ENCODE measurements around the gene VWC2.
"Not testable (repeated sequence)": the region's sequence is repeated elsewhere in the genome, so short reads cannot be mapped to it uniquely, and the experiment has no call there.

Gene VWC2

DNA sequence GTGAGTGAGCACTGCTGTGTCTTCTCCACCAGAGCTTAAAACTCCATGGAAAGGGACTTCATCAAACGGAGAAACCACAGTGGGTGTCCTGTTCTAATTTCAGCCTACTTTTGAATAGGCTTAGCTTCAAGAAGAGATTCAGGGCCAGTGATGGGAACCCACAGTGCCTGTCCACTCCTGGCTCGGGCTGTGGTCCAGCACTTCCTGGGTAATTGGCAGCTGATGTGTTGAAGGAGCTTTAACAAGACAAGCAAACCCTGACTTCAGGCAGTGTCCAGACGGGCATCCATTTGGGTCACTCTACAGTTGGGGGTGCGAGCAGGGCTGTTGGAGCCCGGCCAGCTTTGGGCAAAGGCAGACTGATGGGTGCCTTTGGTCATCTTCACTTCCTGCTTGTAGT lies 14.5 kb downstream of the VWC2 start:
- no peak for DNase-seq

DNA sequence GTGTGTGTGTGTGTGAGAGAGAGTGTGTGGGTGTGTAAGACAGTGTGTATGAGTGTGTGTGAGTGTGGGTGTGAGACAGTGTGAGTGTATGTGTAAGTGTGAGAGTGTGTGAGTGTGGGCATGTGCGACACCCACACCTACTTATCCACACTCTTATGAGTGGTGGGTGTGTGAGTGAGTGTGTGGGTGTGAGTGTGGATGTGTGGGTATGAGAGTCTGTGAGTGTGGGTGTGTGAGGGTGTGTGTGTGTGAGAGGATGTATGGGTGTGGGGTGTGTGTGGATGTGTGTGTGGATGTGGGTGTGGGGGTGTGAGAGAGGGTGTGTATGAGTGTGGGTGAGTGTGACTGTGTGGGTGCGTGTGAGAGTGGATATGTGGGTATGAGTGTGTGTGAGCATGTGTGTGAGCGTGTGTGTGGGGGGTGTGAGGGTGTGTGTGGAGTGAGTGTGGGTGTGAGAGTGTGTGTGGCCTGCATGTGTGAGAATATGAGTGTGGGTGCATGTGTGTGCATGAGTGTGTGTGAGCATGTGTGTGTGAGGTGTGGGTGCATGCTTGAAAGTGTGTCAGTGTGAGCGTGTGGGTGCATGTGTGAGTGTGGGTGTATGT lies 15.1 kb downstream of the VWC2 start:
- DNase-seq = no peak

DNA sequence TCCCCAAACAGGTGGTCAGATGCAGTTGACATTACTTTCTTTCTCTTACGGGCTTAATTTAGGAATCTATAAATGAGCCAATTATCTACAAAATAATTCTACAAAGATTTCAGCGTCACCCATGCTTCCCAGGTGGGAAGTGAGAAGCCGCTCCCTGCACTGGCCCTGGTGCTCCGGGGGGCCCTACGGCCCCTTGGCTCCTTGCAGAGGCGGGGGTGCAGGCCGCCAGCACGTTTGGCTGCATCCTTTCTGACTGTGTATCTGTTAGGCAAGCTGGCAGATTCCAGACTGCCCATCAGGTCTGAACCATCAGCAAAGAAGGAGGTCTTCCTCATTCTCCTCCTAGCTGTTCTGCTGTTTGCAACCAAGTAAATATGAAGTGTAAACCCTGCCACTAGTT lies 16.3 kb downstream of the VWC2 start:
- peak; percentile 37 for DNase-seq

DNA sequence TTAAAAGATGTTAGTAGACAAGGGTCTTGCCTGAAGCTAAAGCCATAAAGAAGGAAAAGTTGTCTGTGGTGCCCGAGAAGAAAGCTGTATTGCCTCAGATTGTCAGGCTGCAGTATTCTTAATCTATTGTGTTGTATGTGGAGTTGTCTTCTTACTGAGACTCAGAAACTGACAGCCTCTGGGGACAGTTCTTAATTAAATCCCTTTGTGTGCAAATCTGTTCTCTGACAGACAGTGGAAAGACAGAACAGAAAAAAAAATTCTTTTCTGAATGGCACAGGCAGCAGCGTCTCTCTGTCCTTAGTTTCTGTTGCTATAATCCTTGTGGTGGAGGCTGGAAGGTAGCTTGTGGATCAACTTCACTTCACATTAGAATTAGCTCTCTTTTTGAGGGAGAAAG lies 16.8 kb downstream of the VWC2 start:
- peak; percentile 39 for DNase-seq

DNA sequence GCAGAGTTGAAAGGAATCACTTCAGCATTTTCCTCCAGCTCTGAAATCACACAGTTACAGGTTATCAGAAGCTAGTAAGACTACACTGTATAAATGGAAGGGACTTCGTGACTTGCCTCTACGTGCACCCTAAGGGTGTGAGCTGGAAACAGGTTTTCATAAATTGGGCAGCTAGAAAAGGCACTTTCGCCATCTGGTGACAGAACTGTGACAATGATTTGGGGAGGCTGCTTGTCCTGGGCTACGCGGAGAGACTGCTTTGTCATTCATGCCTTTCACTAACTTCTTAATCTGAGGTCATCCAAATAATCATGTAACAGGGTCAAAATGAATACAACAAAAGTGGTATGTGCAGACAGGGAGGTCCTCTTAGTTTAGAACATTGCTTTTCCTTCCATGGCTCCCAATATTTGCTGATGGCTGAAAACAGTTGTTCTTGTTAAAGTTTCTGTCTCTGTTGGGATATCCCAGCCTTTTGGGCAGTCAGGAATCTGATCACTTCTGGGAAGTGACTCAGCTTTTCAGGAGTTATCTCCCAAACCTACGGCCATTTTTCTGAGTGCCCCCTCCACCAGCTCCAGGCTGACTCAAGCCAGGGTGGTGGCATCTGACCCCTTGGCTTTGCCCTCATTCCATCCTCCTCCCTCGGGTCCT lies 17.8 kb downstream of the VWC2 start:
- DNase-seq = peak; percentile 66

DNA sequence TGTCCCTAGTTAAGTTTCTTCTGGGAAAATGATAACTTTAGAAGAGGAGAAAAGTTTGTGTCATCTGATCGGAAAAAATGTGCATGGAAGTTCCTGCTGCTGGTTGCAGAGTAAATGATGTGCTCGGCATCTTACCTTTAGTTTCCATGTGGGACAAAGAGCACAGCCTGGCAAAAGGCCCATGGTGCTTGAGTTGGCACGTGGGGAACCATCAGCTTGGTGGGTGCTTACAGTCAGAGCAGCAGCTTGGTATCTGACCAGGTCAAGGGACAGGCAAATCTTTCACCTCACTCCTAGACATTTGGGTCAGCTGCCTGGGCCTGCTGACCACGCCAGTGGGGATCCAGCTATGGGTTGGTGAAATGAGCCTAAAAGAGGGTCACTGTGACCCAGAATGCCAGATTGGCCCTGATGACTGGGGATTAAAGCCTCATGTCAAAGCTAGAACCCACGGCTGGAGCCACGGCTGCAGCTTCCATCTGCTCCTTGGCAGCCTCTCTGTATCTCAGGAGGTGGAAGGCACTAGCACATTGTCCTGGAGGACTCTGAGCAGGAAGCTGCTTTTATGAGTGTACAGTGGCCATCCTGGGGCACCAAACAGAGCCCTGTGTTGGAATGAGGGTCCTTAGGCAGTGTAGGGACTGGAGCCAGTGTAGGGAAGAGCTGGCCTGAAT lies 24.7 kb downstream of the VWC2 start:
- no peak for DNase-seq

DNA sequence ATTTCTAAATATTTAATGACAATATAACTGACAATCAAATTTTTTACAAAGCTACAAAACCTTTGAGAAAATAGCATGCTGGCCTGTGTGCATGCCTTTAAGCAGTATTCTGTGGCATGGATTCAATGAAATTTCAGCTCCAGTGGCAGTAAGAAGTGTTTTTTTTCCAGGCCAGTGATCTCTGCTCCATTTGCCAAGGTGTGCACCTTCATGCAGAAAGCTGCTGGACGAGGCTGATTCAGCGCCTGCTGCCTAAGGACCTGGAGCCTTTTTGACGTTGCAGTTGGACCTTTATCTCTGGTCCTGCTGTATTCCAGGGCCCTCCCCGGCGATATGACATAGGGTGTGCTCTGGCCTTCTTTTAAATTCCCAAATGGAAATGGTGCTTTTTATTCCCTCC lies 26.6 kb downstream of the VWC2 start:
- no peak for DNase-seq

DNA sequence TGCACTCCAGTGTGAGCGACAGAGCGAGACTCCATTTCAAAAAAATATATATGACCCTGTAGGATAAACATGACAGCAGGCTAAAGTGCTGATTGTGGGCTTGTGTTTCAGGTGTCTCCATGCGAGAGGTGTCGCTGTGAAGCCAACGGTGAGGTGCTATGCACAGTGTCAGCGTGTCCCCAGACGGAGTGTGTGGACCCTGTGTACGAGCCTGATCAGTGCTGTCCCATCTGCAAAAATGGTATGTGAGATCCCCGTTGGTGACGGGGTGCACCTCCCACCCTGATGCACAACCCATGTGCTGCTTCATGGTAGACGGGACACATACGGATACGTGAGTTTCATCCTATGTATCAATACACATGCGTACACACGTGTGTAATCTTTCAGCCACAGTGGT lies 29.2 kb downstream of the VWC2 start:
- no peak for DNase-seq

DNA sequence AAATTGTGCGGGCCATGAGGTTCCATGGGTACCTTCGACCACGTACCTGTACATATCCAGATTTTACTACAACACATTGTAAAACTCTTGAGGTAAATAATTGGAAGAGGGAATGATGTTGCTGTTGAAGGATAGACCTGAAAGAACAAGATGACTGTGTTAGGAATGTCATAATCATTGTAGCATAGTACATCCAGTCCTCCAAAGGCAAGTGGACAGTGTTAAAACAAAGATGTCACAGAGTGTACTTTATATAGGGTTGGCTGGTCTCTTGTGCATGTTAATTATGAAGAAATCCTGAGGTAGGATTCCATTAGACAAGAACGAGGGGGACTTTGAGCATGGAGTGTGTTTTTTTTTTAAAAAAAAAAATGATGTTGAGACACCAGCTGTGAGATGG lies 30.4 kb downstream of the VWC2 start:
- no peak for DNase-seq

DNA sequence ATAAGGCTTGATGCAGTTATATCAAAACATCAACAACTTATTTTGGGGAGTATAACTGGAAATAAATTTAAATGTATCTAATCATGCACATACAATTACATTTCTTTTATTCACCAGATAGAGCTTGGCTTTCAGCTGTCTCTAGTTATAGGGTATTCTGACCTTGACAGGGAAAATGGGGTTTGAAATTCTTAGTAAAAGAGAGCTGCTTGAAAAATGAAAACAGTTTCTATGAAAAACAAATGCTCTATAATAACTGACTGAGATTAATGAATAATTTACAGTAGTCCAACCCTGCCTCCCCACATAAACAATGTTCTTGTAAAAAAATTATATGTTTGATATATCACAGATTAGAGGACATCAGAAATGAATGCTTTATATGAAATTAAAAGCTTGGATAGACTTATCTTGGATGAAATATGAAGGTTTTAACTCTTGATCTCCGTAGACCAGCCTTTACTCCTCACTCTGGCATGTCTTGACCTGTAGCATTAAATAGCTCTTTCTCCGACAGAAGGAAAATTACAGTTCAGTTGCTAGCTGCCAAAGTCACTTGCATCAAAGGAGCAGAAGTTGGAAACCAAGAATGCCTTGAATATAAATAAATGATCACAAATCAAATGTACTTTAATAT lies 32.1 kb downstream of the VWC2 start:
- DNase-seq = no peak

DNA sequence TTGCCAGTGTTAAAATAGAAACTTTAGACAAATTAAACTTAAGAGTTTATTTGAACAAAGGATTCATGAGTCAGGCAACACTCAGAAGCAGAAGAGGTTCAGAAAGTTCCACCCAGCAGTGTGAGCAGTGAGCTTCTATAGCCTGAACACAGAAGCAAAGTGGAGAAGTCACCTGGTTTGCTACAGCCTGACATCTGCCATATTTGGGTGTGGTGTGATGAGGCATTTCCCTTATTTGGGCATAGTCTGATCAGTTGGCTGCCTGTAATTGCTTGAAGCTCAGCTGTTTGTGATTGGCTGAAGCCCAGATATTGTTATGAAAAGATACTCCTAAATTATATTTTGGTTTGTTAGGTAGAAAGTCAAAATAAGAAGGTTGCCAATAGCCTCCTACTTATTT lies 39.1 kb downstream of the VWC2 start:
- DNase-seq = no peak

DNA sequence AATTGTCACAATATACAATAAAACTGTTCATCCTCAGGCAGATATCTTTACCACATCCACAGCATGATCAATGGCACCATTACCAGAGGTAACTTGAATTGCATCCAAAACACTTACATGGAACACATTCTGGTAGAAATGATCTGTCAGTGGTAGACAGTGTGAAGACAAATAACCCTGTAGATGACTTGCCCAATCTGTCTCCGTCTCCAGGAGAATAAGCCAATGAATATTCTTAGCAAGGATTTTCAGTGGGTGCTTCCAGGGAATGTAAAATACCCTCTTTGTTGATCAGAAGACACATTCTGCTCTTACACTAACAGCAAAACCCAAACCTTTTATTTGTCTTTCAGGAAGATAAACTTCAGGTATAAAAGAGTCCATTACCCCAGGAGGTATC lies 43.8 kb downstream of the VWC2 start:
- DNase-seq = no peak

DNA sequence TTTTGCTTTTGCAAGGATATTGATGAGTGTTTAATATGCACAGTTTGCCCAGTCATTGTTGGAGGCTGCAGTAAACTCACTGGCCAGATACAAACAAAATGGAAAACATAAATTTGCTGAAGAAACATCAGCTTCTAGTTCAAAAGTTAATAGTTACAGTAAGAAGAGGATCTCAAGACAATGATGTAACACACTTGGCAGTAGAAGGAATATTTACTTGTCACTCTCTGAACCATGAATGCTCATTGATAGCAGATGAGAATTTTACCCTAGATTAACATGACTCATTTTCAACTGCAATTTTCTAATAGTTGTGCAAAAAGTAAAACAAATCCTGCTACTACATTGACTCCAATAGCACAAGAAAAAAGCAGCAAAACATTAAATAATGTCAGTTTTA lies 47.7 kb downstream of the VWC2 start:
- no peak for DNase-seq

DNA sequence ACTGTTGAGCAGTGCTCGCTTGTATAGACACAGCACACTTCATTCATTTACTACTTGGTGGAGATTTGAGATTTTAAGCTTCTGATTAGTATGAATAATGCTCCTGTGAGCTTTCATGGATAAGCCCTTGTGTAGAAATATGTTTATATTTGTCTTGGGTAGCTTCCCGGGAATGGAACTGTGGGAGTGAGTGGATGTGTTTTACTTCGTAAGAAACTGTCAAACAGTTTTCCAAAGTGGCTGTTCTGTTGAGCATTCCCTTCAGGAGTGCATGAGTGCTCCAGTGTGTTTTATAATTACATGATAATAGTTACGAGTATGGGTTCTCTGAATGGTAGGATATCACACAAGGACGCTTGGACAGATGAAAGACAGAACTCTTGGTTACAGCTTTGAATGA lies 49.4 kb downstream of the VWC2 start:
- DNase-seq = no peak

DNA sequence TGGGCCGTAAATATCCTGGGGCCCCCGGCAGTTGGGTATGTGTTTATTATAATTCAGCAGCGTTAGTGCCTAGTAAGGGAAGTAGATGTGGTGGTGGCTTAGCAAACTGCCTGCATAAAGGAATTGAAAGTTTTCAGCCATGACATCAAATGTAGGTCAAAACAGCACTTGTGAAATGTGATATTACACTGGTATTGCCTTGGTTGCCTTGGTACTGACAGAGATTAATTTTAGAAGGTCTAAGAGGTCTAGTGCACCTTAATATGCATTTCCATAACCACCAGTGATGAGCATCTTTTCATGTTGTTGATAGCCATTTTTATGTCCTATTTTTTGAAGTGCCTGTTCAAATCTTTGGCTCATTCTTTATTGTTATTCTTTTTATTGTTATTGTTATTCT lies 50.1 kb downstream of the VWC2 start:
- DNase-seq = no peak

DNA sequence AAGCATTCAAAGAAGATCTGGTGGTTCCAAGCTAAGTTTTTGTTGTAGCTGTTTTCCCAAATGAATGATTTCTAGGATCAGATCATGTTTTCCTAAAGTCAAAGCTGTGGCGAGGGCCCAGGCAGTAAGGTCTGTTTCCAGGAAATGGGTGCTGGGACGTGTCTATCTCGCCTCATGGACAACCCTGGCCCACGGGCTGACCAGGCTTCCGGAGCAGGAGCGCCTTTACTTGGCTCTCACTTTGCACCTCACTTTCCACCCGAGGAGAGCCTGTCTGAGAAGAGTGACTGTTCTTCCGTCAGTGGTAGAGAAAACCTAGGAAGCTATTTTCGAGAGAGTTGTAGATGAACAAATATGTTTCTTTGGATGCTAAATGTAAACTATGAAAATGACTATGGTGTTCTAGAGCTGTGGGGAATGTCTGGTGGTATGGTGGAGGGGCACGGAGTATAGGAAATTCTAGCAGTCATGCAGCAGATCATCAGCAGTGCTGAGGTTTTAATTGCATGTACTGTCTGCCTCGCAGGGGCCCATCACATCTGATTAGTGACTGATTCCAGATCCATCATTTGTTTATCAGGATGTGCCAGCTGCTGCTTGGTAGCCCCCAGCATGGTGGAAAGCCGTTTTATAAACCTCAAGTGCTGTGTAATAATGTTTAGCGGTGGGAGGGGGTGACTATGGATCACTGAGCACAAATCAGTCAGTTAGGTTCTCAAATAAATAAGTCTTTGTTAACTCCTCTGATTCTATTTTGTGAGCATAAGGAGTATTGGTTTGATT lies 66.6 kb downstream of the VWC2 start:
- peak; percentile 75 for DNase-seq

DNA sequence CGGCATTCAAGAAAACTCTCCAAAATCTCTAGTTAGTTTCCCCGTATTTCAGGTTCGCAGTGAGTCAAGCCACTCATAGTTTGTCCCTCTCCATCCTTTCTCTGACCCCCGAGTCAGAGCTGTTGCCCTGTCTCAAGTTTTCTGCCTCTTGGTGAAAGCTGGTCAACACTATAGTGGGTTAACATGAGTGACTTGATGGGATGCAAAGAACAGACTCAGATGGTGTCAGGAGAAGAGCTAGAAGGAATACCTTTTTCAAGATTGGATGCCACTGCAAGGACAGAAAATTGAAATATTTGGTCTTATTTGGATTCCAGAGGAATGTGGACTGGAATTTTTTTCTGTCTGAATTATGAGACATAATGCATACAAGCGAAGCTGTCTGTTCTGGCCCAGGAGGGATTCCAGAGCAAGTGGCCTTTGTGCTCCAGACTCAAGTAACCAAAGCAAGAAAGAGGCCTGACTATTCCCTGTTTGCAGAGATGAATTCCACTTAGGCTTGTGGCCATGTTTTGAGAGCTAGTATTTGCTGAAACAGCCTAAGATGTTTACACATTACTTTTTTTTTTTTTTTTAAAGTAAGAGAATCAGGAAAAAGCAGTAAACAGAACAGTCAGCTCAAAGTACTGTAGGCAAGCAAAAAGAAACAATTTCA lies 67.4 kb downstream of the VWC2 start:
- DNase-seq = peak; percentile 55

DNA sequence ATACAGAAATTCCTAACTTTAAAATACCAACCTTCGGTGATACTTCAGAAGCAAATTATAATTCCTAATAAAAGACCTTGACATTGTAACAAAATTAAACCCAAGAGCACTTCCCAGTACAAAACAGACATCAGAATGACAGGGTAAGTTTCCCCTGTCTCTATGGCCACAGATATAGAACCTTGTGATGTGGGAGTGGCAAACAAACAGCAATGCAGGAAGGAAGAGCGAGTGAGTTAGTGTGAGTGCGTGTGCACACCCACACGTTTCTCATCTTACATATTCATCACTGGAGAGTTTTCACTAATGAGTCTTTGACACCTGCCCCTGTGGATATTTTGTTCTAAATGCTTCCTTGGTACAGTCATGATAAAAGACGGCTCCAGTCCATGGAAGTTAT lies 72.2 kb downstream of the VWC2 start:
- no peak for DNase-seq

DNA sequence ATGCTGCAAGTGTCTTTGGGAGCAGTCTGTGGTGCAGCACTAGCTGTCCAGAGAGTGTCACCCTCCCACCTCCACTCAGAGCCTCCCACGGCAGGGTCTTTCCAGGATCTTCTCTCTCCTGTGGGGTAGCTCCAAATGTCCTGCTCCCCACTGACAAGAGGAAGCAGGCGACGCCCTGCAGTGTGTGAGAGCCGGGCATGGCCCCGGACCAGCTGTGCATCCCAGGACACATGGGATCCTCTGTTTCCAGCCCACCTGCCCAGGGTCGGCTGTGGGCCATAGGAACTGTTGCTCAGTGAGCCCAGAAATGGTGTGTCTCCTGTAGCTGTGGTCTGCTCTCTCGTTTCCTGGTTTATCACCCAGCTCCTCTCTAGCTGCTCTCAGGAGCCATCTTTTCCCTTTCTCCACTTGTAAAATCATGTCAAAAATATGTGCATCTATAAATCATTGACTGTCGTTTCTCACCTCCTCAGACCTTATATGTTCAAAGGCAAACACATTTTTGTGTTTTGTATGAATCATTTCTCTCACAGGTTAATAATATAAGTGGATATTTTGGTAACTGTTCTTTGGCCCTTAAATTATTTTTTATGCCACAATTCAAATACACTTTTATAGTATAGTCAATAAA lies 74.9 kb downstream of the VWC2 start:
- DNase-seq = no peak

DNA sequence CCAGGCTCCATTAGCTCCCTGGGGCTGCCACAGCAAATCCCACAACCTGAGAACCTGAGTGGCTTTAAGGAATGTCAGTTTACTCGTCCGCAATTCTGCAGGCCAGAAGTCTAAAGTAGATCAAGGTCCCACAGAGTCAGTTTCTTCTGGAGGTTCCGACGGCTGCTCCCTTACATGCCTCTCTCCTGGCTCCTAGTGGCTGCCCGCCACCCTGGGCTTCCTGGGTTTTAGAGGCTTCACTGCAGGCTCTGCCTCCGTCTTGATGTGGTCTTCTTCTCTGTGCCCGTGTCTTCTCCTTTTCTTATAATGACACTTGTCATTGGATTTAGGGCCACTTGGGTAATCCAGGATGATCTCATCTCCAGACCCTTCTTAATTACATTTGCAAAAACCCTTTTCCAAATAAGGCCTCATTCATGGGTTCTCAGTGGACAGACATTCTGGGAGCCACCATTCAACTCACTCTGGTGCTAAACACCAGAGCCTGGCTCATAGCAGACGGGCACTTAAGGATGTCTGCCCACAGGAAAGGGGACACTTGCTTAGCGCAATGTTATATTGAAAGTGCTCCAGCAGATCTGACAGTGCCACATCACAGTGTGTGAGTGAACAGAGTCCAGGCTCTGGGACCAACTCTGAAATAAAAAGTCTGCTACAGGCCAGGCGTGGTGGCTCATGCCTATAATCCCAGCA lies 77.6 kb downstream of the VWC2 start:
- DNase-seq = no peak

DNA sequence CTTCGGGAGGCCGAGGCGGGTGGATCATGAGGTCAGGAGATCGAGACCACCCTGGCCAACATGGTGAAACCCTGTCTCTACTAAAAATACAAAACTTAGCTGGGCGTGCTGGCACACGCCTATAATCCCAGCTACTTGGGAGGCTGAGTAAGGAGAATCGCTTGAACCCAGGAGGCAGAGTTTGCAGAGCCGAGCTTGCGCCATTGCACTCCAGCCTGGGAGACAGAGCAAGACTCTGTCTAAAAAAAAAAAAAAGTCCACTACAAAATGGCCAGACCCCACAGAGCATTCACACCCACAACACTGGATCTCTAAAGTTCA lies 78.1 kb downstream of the VWC2 start:
- not testable (repeated sequence) for DNase-seq
